HG03342 (cell line): ENCODE results near the gene CYP51A1.
"Not testable (repeated sequence)": the region's sequence is repeated elsewhere in the genome, so short reads cannot be mapped to it uniquely, and the experiment has no call there.

ENCODE experiments used
- ATAC-seq: cut with Tn5 transposase; IDR thresholded peaks from one replicate; pipeline ENCODE4 v1.9.1; 2021; ENCODE audit warnings: mild to moderate bottlenecking, moderate library complexity; ENCODE audit not compliant: unreplicated experiment

Gene CYP51A1

DNA sequence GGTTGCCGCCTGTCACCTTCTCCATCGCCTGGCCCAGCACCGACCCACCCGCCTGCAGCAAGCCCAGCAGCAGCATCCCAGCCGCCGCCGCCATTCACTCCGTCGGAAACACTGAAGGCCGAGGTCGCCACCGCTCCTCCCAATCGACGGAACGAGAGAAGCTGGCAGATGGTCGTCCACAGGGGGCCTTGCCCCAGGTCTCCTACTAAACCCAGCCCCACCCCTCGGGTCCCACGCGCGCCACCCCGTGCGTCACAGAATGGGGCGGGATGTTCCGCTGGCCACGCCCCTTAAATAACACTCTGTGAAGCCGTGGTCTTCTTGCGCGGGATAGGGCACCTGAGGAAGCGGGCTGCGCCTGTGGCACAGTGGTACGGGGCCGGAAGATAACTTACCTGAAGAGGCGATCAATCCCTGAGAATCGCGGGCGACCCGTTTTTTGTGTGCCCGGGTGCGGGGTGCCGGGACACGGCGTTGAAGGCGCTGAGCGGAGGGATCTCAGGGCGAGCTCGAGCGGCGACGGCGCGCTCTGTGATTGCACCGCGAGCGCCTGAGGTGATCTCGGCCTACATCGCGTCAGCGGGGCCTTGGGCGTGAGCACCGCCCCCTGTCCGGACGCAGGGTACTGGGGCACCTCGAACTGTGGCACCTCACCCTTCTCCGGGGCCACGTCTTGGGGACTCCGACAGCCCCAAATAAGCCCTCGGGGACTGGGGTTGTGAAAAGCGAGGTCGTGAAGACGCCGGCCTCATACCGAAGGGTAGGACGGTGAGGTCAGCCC is at the start of gene CYP51A1:
TSS of gene CYP51A1 (minus strand) at position 207 of the 781 bp plus-strand sequence. CDS start at position 94, 113 bp downstream.
- ATAC-seq, result peak; percentile 86

DNA sequence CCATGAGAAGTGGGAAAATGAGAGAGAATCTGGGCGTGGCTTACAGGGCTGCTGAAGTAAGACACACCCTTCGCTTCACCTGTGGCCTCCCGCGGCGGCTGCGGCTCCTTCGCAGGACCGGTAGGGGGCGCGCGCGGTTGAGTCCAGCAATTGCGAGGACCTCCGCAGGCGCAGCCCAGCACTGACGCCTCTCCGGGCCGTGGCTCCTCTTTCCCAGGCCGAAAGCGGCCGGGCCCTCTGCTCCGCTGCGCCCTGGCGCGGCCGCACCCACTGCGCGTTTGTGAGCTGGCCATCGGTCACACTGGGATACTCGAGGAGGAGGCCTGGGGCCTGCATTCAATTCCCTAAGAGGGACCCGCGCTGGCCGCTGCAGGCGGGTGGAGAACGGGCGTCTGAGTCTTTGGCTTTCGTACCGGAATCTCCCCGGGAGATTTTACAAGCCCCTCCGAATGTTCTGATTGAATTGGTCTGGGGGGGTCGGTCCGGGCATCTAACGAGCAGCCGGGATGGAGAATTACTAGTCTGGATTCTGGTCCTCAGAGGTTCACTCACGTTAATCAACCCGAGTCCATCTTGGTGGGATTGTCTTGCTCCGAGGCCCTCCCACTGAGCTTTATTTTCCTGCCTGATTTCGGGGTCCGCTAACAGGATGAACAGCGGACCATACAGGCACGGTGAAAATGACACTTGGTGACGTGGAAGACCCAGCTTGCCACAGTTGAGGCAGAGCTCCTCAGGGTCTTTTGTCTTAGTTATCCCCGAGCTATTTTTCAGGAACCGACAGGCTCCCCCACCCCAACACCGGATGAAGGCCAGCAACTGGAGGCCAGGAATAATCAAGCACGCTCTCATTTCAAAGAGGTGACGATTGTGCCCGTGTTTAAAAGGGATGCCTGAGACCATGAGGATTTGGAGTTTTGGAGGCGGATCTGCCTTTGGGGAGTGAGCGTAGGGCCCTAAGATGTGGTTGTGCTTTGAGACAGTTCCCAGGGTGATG is 44.9 kb upstream of the CYP51A1 start, which contains the start of gene LRRD1:
TSS of gene LRRD1 (minus strand) at position 215 of the 997 bp plus-strand sequence. CDS start 13,940 bp downstream, outside the sequence.
- ATAC-seq, result peak; percentile 99

DNA sequence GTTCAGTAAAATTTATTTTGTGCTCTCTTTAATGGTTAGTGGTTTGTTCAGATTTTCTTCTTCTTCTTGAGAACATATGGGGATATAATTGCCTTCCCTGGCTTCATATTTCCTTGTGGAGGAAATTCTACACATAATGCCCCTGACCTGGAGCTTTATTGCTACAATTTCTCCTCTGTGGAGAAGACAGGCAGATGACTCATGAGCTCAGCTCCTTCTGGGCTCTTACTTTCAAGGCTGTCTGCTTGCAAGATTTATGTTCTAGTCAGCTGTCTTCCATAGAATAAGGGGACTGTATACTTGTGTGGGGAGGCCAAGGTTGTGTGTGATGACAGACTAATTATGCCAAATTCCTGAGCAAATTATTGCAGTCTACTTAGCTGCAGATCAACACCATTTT is 43.1 kb upstream of the CYP51A1 start:
- no peak for ATAC-seq

DNA sequence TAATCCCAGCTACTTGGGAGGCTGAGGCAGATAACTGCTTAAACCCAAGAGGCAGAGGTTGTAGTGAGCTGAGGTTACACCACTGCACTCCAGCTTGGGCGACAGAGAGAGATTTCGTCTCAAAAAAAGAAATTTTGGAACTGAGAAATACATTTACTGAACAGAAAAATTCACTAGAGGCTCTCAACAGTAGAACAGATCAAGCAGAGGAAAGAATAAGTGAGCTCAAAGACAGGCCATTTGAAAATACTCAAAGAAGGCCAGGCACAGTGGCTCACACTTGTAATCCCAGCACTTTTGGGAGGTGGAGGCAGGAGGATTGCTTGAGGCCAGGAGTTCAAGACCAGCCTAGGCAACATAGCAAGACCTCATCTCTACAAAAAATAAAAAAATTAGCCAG is 35.3 kb upstream of the CYP51A1 start:
- not testable (repeated sequence) for ATAC-seq

GRCh38 chr7:92161271-92161670 is 27.0 kb upstream of the CYP51A1 start:
- no peak for ATAC-seq

- peak; percentile 94 for ATAC-seq
Measured at GRCh38 chr7:92158660-92159575, 24.6 kb upstream of the CYP51A1 start.

DNA sequence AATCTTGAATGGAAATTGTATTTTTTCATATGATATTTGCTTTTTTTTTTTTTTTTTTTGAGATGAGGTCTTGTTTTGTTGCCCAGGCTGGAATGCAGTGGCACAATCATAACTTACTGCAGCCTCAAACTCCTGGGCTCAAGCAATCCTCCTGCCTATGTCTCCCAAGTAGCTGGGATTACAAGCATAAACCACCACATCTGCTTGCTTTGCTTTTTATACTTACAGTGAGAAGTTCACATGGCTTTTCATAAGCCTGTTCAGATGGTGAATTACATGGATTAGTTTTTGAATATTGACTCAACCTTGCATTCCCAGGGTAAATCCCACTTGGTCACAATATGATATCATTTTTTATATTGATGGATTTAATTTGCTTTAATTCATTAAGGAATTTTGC is 22.7 kb upstream of the CYP51A1 start:
- ATAC-seq, result no peak

GRCh38 chr7:92155108-92155739 is 20.9 kb upstream of the CYP51A1 start:
- ATAC-seq, result no peak

GRCh38 chr7:92150450-92151017 is 16.3 kb upstream of the CYP51A1 start:
- ATAC-seq, result no peak

DNA sequence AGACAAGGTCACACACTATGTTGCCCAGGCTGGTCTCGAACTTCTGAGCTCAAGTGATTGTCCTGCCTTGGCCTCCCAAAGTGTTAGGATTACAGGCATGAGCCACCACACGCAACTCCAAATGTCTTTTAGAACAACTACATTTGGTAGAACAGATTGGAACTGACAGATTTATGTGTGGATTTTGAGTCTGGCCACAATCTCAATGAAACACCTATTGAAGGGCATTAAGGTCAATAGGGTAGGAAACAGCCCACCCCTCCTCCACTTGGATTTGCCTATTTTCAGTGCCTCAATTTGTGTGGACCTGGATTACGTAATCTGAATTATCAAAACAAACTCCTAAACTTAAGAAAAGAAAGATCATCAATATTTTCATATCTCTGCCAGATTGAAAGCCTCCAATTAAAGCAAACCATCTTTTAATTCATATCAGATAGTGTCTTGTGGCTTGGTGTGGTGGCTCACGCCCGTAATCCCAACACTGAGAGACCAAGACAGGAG is 15.5 kb upstream of the CYP51A1 start:
- no peak for ATAC-seq

- not testable (repeated sequence) for ATAC-seq
Measured at GRCh38 chr7:92143192-92143880, 9.1 kb upstream of the CYP51A1 start.

- not testable (repeated sequence) for ATAC-seq
Measured at GRCh38 chr7:92142791-92143190, 8.5 kb upstream of the CYP51A1 start.

DNA sequence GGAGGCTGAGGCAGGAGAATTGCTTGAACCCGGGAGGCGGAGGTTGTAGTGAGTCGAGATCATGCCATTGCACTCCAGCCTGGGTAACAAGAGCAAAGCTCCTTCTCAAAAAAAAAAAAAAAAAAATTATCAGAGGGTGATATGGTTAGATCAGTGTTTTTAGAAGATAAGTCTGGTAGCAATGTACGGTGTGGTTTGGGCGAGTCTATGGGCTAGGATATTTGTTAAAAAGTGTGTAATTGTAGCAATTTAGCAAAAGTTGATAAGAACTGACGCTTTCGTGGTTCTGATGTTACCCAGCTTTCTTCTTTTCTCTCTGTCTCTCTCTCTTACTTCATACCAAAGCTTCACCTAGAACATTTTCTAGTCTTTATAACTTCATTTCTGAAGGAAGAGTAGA is 6.9 kb upstream of the CYP51A1 start:
- ATAC-seq, result no peak

GRCh38 chr7:92137557-92137956 is 3.3 kb upstream of the CYP51A1 start:
- no peak for ATAC-seq

GRCh38 chr7:92135052-92135889 is 994 bp upstream of the CYP51A1 start:
- no peak for ATAC-seq

GRCh38 chr7:92133737-92134270 is 473 bp downstream of the CYP51A1 start:
- ATAC-seq, result peak; percentile 34

DNA sequence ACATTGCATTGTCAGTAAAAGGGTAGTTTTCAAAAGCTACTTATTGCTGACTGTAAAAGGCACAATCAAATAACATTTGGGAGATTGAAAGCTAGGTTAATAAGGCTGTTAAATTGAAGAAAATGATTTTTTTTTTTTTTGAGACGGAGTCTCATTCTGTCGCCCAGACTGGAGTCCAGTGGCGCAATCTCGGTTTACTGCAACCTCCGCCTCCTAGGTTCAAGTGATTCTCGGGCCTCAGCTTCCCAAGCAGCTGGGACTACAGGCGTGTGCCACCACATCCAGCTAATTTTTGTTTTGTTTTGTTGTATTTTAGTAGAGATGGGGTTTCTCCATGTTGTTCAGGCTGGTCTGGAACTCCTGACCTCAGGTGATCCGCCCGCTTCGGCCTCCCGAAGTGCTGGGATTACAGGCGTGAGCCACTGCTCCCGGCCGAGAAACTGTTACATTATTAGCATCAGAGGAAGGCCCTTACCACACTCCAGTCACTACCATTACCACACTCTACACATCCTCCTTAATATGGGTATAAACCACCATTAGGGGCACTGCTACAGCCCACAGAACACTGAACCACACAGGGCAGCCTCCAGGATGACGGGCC is 1.0 kb downstream of the CYP51A1 start:
- peak; percentile 16 for ATAC-seq
